K562 (cell line): ENCODE data around the gene EPC2. TPM values are rescaled to one million over a fixed set of nuclear protein-coding genes. Genes with fewer than 3 reads are reported as not detected.

Experiments
- CAMTA2 ChIP-seq: fragments of 250-450 bp; sonication (Bioruptor Pico); conservative IDR thresholded peaks from 2 replicates; pipeline ENCODE4 v1.5.1; 2022
- CREM ChIP-seq: IDR thresholded peaks from 2 replicates; pipeline ENCODE4 v1.6.1; 2014; ENCODE audit warnings: antibody characterized with exemption, low read depth
- CTBP1 ChIP-seq: fragments of 450-650 bp; IDR thresholded peaks from 2 replicates; pipeline ENCODE4 v1.6.1; 2016; ENCODE audit warnings: borderline replicate concordance
- DIDO1 ChIP-seq: fragments of 450-650 bp; IDR thresholded peaks from 2 replicates; pipeline ENCODE4 v1.6.1; 2016; ENCODE audit warnings: low read depth, missing biosample characterization, missing genetic modification characterization
- ELF4 ChIP-seq: fragments of 450-650 bp; formaldehyde crosslinking; IDR thresholded peaks from 2 replicates; pipeline ENCODE4 v1.4.0; 2022; ENCODE audit warnings: missing genetic modification characterization
- FOXO4 ChIP-seq: fragments of 450-650 bp; formaldehyde crosslinking; IDR thresholded peaks from 2 replicates; pipeline ENCODE4 v1.4.0; 2020; ENCODE audit warnings: mild to moderate bottlenecking, moderate library complexity
- KDM5B ChIP-seq: fragments of 200-600 bp; sonication (generic); IDR thresholded peaks from 2 replicates; pipeline ENCODE4 v1.6.1; 2012; ENCODE audit warnings: low read depth, mild to moderate bottlenecking, moderate library complexity, low read length, control low read depth, inconsistent platforms; ENCODE audit not compliant: insufficient replicate concordance
- KHSRP ChIP-seq: fragments of 450-650 bp; IDR thresholded peaks from 2 replicates; pipeline ENCODE4 v1.6.1; 2017
- KLF13 ChIP-seq: fragments of 450-650 bp; IDR thresholded peaks from 2 replicates; pipeline ENCODE4 v1.6.1; 2016; ENCODE audit warnings: missing genetic modification characterization, low read depth, mild to moderate bottlenecking, missing compliant biosample characterization, moderate library complexity, borderline replicate concordance
- OTX1 ChIP-seq: fragments of 450-650 bp; formaldehyde crosslinking; IDR thresholded peaks from 2 replicates; pipeline ENCODE4 v1.4.0; 2022; ENCODE audit warnings: mild to moderate bottlenecking
- RBBP5 ChIP-seq: fragments of 200-600 bp; sonication (generic); IDR thresholded peaks from 2 replicates; pipeline ENCODE4 v1.6.1; 2012; ENCODE audit warnings: borderline replicate concordance, mild to moderate bottlenecking, low read length, control low read depth, inconsistent platforms; ENCODE audit not compliant: insufficient read depth, poor library complexity, severe bottlenecking
- RBM34 ChIP-seq: fragments of 200-400 bp; formaldehyde crosslinking; IDR thresholded peaks from 2 replicates; pipeline ENCODE4 v1.6.1; 2018; ENCODE audit warnings: low read length, borderline replicate concordance; ENCODE audit not compliant: insufficient read depth
- ZBTB17 ChIP-seq: fragments of 450-650 bp; formaldehyde crosslinking; IDR thresholded peaks from 2 replicates; pipeline ENCODE4 v1.4.0; 2020; ENCODE audit warnings: mild to moderate bottlenecking
- ZBTB43 ChIP-seq: sonication (generic); formaldehyde crosslinking; IDR thresholded peaks from 2 replicates; pipeline ENCODE4 v1.8.0; 2023; ENCODE audit warnings: mild to moderate bottlenecking, missing genetic modification reagents
- ZC3H4 ChIP-seq: sonication (generic); formaldehyde crosslinking; IDR thresholded peaks from 2 replicates; pipeline ENCODE4 v1.9.0; 2021; ENCODE audit warnings: missing genetic modification reagents, borderline replicate concordance
- ZNF668 ChIP-seq: fragments of 250-450 bp; sonication (Bioruptor Pico); IDR thresholded peaks from 2 replicates; pipeline ENCODE4 v1.8.0; 2022; ENCODE audit warnings: mild to moderate bottlenecking, inconsistent platforms
- polyA plus RNA-seq, 8 experiments: library from polyadenylated mRNA; depleted of rRNA in 4 of 8; stranded (reverse) in 5 of 8; unstranded in 3 of 8; fragments of >200 nt; fragmentation: Nextera tagmentation in 2 of 8; fragmentation: Illumina TruSeq in 1 of 8; extraction: Ambion mirVana in 2 of 8; extraction: Trizol in 1 of 8; gene quantifications; 2 replicates each; pipeline versions ENCODE4 v1.2.1 to v1.2.3, GENCODE V29; 2011 to 2014; ENCODE audit warnings: inconsistent platforms in 1 of 8, missing spikeins in 1 of 8
- total RNA-seq, 7 experiments: library from RNA; depleted of rRNA in 6 of 7; stranded (reverse); fragments of >200 nt in 6 of 7; fragmentation: Illumina TruSeq in 2 of 7; extraction: Trizol in 2 of 7; gene quantifications; 2 replicates each; pipeline versions ENCODE4 v1.2.1 to v1.2.3, GENCODE V29; 2011 to 2021; ENCODE audit warnings: low replicate concordance in 1 of 7
- TF ChIP-seq, protein P1 (sequence below): fragments of 250-450 bp; sonication (Bioruptor Pico); IDR thresholded peaks from 2 replicates; pipeline ENCODE4 v1.8.0; 2021; ENCODE audit warnings: moderate library complexity, mild to moderate bottlenecking, inconsistent platforms
- TF ChIP-seq, protein P2 (sequence below): sonication (generic); formaldehyde crosslinking; IDR thresholded peaks from 2 replicates; pipeline ENCODE4 v1.8.1; 2023; ENCODE audit warnings: mild to moderate bottlenecking, missing genetic modification reagents
- TF ChIP-seq, protein P3 (sequence below): fragments of 450-650 bp; formaldehyde crosslinking; conservative IDR thresholded peaks from 2 replicates; pipeline ENCODE4 v1.4.0; 2022; ENCODE audit warnings: mild to moderate bottlenecking, missing genetic modification characterization

Gene EPC2
- total and polyA plus RNA-seq, 9 of the 15 experiments (the other 6 are each of a cell fraction or from before 2014, with no cell fraction given) = 7.0 to 35.8 (median 29.1) TPM

DNA sequence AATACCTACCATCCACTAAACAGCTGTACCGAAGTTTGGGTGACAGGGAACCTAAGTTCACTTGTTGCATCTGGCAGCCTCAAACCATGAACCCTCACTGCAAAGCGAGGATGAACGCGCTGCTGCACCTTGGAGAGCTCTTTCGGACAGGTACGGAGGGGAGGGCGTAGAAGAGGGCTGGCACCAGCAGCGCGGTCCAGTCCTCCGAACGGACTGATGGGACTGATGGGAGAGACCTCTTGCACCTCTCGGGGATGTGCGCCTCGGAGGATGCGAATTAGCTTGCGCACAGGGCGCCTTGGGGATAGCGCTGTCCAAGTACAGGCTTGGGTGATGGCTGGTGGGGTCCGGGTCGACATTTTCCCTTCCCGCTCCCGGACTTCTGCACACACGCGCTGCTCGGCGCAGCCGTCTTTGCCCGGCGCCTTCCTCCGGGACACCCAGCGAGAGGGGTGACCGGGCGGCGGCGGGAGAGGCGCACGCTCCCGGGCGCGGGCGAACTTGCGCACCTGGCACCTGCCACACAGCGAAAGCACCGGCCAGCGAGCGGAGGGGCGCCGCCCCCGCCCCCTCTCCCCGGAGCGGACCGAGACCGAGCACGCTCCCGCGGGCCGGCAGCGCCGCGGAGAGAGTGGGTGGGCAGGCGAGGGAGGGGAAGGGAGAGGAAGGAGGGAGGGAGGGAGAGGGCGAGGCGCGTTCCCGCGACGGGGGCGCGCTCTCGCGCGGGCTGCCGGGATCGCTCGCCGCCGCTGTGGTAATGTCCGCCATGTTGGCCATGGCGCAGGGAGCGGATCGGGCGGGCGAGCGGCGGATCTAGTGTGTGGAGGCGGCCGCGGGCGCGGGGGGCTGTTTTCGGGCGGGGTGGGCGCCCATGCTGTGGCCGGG lies at the start of gene EPC2 (continued):
- TF ChIP-seq RBBP5 (peak; percentile 96), KHSRP (no peak), ELF4 (peak; percentile 72; the same call in 1 of the 2 replicates), ZBTB17 (CRISPR knock-in tag) (peak; percentile 71; the same call in 1 of the 2 replicates), DIDO1 (tag) (0 out of 2 replicates have a peak, but pooled peaks have one; percentile 11), CAMTA2 (CRISPR knock-in tag) (0 out of 2 replicates have a peak, but pooled peaks have one; percentile 21), CREM (peak; percentile 26; the same call in 1 of the 2 replicates), RBM34 (0 out of 2 replicates have a peak, but pooled peaks have one; percentile 31), OTX1 (CRISPR knock-in tag) (0 out of 2 replicates have a peak, but pooled peaks have one; percentile 28), FOXO4 (CRISPR knock-in tag) (0 out of 2 replicates have a peak, but pooled peaks have one; percentile 11), ZC3H4 (CRISPR knock-in tag) (no peak), KDM5B (peak; percentile 81), ZNF668 (CRISPR knock-in tag) (no peak), CTBP1 (peak; percentile 97), KLF13 (0 out of 2 replicates have a peak, but pooled peaks have one; percentile 66), ZBTB43 (CRISPR knock-in tag) (0 out of 2 replicates have a peak, but pooled peaks have one; percentile 4)
- TF ChIP-seq, protein P1, sequence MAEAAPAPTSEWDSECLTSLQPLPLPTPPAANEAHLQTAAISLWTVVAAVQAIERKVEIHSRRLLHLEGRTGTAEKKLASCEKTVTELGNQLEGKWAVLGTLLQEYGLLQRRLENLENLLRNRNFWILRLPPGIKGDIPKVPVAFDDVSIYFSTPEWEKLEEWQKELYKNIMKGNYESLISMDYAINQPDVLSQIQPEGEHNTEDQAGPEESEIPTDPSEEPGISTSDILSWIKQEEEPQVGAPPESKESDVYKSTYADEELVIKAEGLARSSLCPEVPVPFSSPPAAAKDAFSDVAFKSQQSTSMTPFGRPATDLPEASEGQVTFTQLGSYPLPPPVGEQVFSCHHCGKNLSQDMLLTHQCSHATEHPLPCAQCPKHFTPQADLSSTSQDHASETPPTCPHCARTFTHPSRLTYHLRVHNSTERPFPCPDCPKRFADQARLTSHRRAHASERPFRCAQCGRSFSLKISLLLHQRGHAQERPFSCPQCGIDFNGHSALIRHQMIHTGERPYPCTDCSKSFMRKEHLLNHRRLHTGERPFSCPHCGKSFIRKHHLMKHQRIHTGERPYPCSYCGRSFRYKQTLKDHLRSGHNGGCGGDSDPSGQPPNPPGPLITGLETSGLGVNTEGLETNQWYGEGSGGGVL = no peak
- TF ChIP-seq, protein P2, sequence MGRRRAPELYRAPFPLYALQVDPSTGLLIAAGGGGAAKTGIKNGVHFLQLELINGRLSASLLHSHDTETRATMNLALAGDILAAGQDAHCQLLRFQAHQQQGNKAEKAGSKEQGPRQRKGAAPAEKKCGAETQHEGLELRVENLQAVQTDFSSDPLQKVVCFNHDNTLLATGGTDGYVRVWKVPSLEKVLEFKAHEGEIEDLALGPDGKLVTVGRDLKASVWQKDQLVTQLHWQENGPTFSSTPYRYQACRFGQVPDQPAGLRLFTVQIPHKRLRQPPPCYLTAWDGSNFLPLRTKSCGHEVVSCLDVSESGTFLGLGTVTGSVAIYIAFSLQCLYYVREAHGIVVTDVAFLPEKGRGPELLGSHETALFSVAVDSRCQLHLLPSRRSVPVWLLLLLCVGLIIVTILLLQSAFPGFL (CRISPR knock-in tag) = peak; percentile 59; the same call in 1 of the 2 replicates
- TF ChIP-seq, protein P3, sequence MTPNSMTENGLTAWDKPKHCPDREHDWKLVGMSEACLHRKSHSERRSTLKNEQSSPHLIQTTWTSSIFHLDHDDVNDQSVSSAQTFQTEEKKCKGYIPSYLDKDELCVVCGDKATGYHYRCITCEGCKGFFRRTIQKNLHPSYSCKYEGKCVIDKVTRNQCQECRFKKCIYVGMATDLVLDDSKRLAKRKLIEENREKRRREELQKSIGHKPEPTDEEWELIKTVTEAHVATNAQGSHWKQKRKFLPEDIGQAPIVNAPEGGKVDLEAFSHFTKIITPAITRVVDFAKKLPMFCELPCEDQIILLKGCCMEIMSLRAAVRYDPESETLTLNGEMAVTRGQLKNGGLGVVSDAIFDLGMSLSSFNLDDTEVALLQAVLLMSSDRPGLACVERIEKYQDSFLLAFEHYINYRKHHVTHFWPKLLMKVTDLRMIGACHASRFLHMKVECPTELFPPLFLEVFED = peak; percentile 49; the same call in 1 of the 2 replicates
